Measurements from ENCODE around the gene TMEM204. TPM values are rescaled to one million over a fixed set of nuclear protein-coding genes. Genes with fewer than 3 reads are reported as not detected.

Gene TMEM204
- total RNA-seq, 1 donor from 2014 or later, result 0.18 TPM

DNA sequence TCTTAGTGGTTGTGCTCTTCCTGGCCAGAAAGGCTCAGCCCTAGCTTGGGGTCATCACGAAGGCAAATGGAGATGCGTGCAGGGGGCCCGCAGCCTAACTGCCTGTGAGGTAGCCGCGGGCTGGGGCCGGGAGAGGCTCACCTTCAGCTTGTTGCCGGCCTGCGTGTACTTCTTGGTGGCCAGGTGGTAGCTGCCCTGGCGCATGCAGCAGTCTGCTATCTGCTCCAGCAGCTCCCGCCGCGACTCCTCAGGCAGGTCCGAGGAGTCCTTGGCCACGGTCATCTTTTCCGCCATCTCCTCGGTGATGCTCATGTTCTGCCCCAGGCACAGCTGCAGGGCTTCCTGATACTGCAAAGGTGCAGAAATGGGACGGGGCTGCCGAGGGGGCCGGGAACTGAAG, 13.0 kb upstream of the TMEM204 start:
- H3K27me3 Mint-ChIP-seq, result no peaks in the 10 kb centered on the region
- ATAC-seq (ENCODE audit: low read depth), result no peak

DNA sequence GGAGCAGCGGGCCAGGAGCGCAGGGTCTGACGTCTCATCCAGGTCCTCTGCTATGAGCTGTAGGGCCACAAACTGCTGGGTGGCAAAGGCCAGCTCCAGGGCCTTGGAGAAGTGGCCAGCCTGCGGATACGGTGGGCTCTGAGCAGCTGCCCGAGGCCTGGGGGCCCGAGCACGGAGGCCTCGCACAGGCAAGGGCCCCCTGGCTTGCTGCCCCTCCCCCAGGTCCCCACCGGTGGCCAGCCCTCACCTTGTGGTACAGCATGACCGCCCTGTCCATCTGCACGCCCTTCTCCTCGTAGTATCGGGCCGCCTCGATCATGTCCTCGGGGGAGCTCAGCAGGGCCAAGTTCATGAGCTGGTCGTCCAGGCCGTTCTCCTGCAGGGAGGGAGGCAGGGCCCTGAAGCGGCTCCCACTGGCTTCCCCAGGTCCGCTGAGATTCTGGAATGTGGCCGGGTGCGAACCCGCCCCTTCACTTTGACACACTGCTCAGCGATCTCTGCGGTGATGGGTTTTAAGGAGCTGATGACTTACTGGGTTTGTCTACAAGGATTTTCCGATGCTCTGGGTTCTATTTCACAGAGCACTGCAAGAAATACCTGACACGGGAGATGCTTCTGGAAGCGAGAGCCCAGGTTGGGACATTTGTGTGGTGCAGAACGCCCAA, 9.8 kb upstream of the TMEM204 start:
- no peaks in the 10 kb centered on the region for H3K27me3 Mint-ChIP-seq
- no peak overlapping the region for H3K4me3 Mint-ChIP-seq
- TF ChIP-seq, protein P1, sequence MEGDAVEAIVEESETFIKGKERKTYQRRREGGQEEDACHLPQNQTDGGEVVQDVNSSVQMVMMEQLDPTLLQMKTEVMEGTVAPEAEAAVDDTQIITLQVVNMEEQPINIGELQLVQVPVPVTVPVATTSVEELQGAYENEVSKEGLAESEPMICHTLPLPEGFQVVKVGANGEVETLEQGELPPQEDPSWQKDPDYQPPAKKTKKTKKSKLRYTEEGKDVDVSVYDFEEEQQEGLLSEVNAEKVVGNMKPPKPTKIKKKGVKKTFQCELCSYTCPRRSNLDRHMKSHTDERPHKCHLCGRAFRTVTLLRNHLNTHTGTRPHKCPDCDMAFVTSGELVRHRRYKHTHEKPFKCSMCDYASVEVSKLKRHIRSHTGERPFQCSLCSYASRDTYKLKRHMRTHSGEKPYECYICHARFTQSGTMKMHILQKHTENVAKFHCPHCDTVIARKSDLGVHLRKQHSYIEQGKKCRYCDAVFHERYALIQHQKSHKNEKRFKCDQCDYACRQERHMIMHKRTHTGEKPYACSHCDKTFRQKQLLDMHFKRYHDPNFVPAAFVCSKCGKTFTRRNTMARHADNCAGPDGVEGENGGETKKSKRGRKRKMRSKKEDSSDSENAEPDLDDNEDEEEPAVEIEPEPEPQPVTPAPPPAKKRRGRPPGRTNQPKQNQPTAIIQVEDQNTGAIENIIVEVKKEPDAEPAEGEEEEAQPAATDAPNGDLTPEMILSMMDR (IDR thresholded peaks at IDR 0.05), result no peak
- no peaks in the 10 kb centered on the region for H3K36me3 Mint-ChIP-seq (ENCODE audit: low read depth)
- no peaks in the 10 kb centered on the region for H3K9me3 Mint-ChIP-seq
- no peak overlapping the region for H3K27ac Mint-ChIP-seq
- CTCF ChIA-PET, result no interaction called here
- POLR2A ChIA-PET, result interaction anchor here (0.6 kb wide), 1 partner anchor 103 kb away, joined by 4 read pairs; the partner anchor contains the start of gene UQCC4
- ATAC-seq (ENCODE audit: low read depth), result no peak
- H3K4me1 Mint-ChIP-seq, result no peaks in the 10 kb centered on the region
- DNase-seq, result no peak
- intact Hi-C loops (cut with micrococcal nuclease), result no loop called here

More for the DNA sequence above, 13.0 kb upstream of the TMEM204 start:
- H3K27ac Mint-ChIP-seq, result no peak overlapping the region
- H3K9me3 Mint-ChIP-seq, result no peaks in the 10 kb centered on the region
- no peak overlapping the region for H3K4me3 Mint-ChIP-seq
- H3K4me1 Mint-ChIP-seq, result no peaks in the 10 kb centered on the region
- POLR2A ChIA-PET, result no interaction called here
- intact Hi-C loops (cut with micrococcal nuclease), result no loop called here
- H3K36me3 Mint-ChIP-seq (ENCODE audit: low read depth), result no peaks in the 10 kb centered on the region
- CTCF ChIA-PET, result no interaction called here
- TF ChIP-seq, protein P1 (IDR thresholded peaks at IDR 0.05), result no peak
- DNase-seq, result no peak

DNA sequence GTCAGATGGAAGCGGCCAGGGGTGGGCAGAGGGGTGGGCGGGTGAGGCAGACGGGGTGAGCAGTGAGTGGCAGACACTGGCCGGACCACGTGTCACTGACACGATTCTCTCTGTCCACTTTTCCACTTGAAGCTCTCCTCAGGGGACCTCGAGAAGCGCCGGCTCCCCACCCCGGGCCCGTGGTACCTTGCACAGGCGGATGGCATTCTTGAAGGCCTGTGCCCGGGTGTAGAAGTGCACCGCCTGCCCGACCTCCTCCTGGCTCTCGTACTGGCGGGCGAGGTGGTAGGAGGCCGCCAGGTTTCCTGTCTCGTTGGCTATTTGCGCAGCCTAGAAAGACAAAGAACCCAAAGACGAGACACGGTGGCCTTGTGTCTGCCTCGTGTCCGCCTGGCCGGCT, 9.1 kb upstream of the TMEM204 start:
- DNase-seq (no peak), ATAC-seq (ENCODE audit: low read depth) (no peak)
- Mint-ChIP-seq H3K27ac (no peak overlapping the region), H3K4me1 (no peaks in the 10 kb centered on the region), H3K27me3 (no peaks in the 10 kb centered on the region), H3K36me3 (ENCODE audit: low read depth) (no peaks in the 10 kb centered on the region), H3K4me3 (no peak overlapping the region), H3K9me3 (no peaks in the 10 kb centered on the region)
- TF ChIP-seq, protein P1 (IDR thresholded peaks at IDR 0.05), result no peak
- CTCF ChIA-PET, result no interaction called here
- POLR2A ChIA-PET, result interaction anchor here (0.6 kb wide), 1 partner anchor 104 kb away, joined by 4 read pairs; the partner anchor contains the start of gene UQCC4
- intact Hi-C loops (cut with micrococcal nuclease), result no loop called here

DNA sequence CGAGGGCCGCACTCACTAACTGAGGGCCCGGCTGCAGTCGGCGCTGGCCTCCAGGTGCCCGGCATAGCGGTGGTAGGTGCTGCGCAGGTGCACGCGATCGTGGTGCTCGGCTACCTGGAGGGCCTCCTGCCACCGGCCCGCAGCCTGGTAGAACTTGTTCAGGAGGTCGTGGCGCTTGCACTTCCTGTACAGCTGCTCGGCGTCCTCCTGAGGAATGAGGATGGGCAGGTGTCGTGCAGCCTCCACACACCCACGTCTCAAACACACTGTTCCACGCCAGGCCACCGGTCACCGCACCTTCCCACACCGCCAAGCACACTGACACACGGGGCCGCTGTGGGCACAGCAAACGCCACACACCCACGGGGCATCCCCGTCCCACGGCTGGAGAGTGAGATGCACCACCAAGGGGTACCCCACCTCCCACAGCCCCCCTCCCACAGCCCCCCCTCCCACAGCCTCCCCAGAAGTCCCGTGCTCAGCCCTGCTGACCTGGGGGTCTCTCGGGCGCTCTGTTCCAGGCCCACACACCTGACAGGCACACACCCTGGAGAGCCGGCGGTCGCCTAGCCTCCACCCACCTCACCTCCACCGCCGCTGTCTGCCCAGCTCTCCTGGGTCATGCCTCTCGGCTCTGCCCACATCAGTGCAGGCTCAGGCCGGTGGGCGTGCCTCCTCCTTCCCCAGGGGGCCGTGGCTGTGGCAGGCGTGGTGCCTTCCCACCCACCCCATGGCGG, 7.4 kb upstream of the TMEM204 start:
- CTCF ChIA-PET, result no interaction called here
- DNase-seq (no peak), ATAC-seq (ENCODE audit: low read depth) (no peak)
- Mint-ChIP-seq H3K4me1 (no peaks in the 10 kb centered on the region), H3K36me3 (ENCODE audit: low read depth) (no peaks in the 10 kb centered on the region), H3K27ac (no peak overlapping the region), H3K27me3 (no peaks in the 10 kb centered on the region), H3K4me3 (no peak overlapping the region), H3K9me3 (no peaks in the 10 kb centered on the region)
- TF ChIP-seq, protein P1 (IDR thresholded peaks at IDR 0.05), result no peak
- intact Hi-C loops (cut with micrococcal nuclease), result no loop called here
- POLR2A ChIA-PET, result no interaction called here
